GM10847 (cell line): Measurements from ENCODE around the gene VARS1.

Source experiments
- POLR2A ChIP-seq: IDR thresholded peaks from 2 replicates; pipeline ENCODE4 v1.6.1; 2011; ENCODE audit not compliant: insufficient read length; ENCODE audit errors: extremely low read depth

VARS1 gene

GRCh38 chr6:31761343-31761742 lies 34.2 kb downstream of the VARS1 start:
- TF ChIP-seq POLR2A, result no peak

GRCh38 chr6:31760790-31761189 lies 34.8 kb downstream of the VARS1 start:
- TF ChIP-seq POLR2A, result no peak

- TF ChIP-seq POLR2A, result no peak
These were observed 37.3 kb downstream of the VARS1 start for GRCh38 chr6:31758281-31758680.

GRCh38 chr6:31752739-31753319 lies 42.7 kb downstream of the VARS1 start:
- no peak for TF ChIP-seq POLR2A

- no peak for TF ChIP-seq POLR2A
These were observed 45.0 kb downstream of the VARS1 start for GRCh38 chr6:31750411-31751022.

- no peak for TF ChIP-seq POLR2A
These were observed 46.1 kb downstream of the VARS1 start for GRCh38 chr6:31749301-31750036.
